ENCODE results near the gene CDC42BPB. TPM values are rescaled to one million over a fixed set of nuclear protein-coding genes. Genes with fewer than 3 reads are reported as not detected.

The CDC42BPB gene
- total RNA-seq, 1 experiment from 2014 or later, result 45.0 TPM

GRCh38 chr14:102911991-102912761 lies 145.2 kb downstream of the CDC42BPB start:
- in situ Hi-C loops (cut with HindIII; ENCODE audit: low pct_unique_long_range_greater_than_20kb, low sequenced_read_pairs), result no loop called here
- no peak for DNase-seq (ENCODE audit: low read depth, low spot score)

GRCh38 chr14:102911541-102911951 lies 145.8 kb downstream of the CDC42BPB start:
- no peak for DNase-seq (ENCODE audit: low read depth, low spot score)
- in situ Hi-C loops (cut with HindIII; ENCODE audit: low pct_unique_long_range_greater_than_20kb, low sequenced_read_pairs), result no loop called here

DNA sequence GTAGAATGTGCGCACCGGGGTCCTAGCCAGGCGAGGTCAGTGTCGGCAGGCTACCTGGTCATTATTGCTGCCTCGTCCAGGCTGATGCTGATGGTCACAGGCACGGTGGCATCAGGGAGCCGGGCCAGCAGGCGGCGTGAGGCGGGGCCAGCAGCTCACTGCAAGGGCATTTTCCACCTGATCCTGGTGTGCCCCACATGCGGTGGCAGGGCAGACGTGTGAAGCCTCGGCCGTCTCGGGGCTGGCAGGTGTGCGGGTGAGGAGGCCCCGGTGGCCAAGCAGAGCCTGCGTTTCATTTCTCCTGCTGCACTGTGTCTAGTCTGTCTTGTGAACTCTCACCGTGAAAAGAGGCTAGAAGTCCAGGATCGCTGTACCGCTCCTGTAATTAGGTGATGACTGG lies 146.9 kb downstream of the CDC42BPB start:
- in situ Hi-C loops (cut with HindIII; ENCODE audit: low pct_unique_long_range_greater_than_20kb, low sequenced_read_pairs), result no loop called here
- DNase-seq (ENCODE audit: low read depth, low spot score), result no peak

- no peak for DNase-seq (ENCODE audit: low read depth, low spot score)
- in situ Hi-C loops (cut with HindIII; ENCODE audit: low pct_unique_long_range_greater_than_20kb, low sequenced_read_pairs), result no loop called here
These were observed 147.4 kb downstream of the CDC42BPB start for GRCh38 chr14:102909911-102910310.

GRCh38 chr14:102909462-102909861 lies 147.9 kb downstream of the CDC42BPB start:
- no peak for DNase-seq (ENCODE audit: low read depth, low spot score)
- in situ Hi-C loops (cut with HindIII; ENCODE audit: low pct_unique_long_range_greater_than_20kb, low sequenced_read_pairs), result no loop called here

DNA sequence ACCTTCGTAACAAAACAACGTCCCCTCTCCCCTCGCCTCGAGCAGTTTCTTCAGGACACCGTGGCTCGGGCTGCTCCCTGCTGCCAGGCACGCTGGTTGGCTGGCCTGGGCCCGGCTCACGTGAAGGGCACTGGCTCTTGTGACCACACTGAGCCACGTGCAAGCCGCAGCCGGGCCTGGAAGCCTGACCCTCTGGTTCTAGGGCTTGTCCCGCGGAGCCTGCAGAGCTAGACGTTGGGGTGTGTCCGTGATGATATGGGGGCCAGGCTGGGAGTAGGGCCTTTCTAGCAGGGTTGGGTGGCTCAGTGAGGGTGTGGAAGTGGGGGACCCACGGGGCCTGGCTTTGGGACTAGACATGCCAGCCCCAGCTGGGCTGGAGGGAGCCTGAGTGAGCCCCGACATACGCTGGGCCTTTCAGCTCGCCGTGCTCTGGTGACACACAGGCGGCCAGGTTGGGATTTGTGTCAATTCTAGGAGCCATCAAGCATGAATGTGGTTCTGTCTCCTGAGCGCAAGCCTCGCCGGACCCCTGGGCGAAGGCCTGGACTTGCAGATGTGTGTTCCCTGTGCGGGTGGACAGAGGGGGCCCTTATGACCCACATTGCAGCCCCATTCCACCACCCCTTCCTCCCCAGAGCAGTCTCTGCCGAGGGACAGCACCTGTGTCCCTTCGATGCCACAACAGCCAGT lies 148.4 kb downstream of the CDC42BPB start:
- no peak for DNase-seq (ENCODE audit: low read depth, low spot score)
- in situ Hi-C loops (cut with HindIII; ENCODE audit: low pct_unique_long_range_greater_than_20kb, low sequenced_read_pairs), result no loop called here

DNA sequence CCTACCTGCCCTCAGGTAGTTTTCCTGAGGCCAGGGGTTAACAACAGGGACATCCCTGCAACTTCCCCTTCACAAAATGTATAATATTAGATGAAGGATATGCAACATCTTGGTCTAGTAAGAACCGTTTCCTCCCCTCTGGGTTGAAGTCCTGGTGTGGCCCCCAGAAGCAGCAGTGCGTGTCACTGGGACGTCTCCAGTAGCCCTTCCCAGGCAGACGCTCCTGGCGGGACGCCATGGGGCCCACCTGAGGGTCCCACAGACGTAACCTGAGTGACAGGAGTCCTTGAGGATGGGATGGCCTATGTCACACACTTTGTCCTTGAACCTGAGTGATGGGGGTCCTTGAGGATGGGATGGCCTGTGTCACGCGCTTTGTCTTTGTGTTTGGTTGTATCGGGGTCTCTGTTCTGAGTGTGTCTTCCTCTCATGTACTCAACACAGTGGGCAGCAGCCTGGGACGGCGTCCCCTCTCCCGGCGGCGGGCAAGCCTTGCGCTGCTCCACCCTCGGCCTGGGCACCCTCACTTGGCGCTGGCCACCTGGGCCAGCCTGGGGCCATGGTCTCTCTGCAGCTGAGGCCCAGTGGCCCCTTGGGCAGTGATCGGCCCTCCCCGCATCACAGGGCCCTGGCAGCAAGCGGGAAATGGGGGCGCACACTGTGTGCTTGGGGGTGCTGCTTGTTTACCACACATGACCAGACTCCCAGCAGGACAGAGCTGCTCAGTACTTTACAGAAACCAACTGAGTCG lies 149.2 kb downstream of the CDC42BPB start:
- in situ Hi-C loops (cut with HindIII; ENCODE audit: low pct_unique_long_range_greater_than_20kb, low sequenced_read_pairs), result no loop called here
- no peak for DNase-seq (ENCODE audit: low read depth, low spot score)

DNA sequence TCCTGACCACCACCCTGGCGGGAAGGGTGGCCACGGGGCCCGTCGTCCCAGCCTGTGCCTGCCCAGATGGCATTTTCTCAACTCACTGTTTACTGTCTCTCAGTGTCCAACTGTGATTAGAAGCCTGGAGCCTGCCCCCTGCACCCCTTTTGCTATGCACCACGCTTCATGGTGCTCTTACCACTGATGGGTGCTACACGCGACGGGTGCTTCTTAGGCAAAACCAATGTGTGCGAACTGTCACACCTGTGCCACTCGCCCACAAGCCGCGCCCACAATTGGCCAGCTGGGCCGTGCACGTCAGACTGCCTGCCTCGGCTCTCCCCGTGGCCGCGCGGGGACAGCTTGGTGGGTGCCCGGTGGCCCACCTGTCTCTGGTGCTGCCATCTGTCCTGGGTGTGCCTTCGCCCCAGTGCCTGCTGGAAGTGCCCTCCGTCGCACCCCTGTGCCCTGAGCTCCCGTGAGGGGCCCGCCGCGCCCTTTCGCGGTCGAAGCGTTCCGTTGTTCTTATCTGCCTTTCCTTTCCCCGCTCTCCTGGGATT lies 150.0 kb downstream of the CDC42BPB start:
- in situ Hi-C loops (cut with HindIII; ENCODE audit: low pct_unique_long_range_greater_than_20kb, low sequenced_read_pairs), result no loop called here
- DNase-seq (ENCODE audit: low read depth, low spot score), result no peak

- in situ Hi-C loops (cut with HindIII; ENCODE audit: low pct_unique_long_range_greater_than_20kb, low sequenced_read_pairs), result no loop called here
- no peak for DNase-seq (ENCODE audit: low read depth, low spot score)
These were observed 150.6 kb downstream of the CDC42BPB start for GRCh38 chr14:102906616-102907302.

DNA sequence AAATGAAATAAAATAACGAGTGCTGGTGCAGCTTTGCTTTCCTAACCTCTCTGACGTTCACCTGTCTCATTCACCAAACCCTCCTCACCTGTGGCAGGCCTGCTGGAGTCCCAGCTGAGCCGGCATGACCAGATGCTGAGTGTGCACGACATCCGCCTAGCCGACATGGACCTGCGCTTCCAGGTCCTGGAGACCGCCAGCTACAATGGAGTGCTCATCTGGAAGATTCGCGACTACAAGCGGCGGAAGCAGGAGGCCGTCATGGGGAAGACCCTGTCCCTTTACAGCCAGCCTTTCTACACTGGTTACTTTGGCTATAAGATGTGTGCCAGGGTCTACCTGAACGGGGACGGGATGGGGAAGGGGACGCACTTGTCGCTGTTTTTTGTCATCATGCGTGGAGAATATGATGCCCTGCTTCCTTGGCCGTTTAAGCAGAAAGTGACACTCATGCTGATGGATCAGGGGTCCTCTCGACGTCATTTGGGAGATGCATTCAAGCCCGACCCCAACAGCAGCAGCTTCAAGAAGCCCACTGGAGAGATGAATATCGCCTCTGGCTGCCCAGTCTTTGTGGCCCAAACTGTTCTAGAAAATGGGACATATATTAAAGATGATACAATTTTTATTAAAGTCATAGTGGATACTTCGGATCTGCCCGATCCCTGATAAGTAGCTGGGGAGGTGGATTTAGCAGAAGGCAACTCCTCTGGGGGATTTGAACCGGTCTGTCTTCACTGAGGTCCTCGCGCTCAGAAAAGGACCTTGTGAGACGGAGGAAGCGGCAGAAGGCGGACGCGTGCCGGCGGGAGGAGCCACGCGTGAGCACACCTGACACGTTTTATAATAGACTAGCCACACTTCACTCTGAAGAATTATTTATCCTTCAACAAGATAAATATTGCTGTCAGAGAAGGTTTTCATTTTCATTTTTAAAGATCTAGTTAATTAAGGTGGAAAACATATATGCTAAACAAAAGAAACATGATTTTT lies 151.9 kb downstream of the CDC42BPB start:
- in situ Hi-C loops (cut with HindIII; ENCODE audit: low pct_unique_long_range_greater_than_20kb, low sequenced_read_pairs), result no loop called here
- DNase-seq (ENCODE audit: low read depth, low spot score), result no peak

- in situ Hi-C loops (cut with HindIII; ENCODE audit: low pct_unique_long_range_greater_than_20kb, low sequenced_read_pairs), result no loop called here
- DNase-seq (ENCODE audit: low read depth, low spot score), result no peak
These were observed 153.3 kb downstream of the CDC42BPB start for GRCh38 chr14:102903889-102904512.

DNA sequence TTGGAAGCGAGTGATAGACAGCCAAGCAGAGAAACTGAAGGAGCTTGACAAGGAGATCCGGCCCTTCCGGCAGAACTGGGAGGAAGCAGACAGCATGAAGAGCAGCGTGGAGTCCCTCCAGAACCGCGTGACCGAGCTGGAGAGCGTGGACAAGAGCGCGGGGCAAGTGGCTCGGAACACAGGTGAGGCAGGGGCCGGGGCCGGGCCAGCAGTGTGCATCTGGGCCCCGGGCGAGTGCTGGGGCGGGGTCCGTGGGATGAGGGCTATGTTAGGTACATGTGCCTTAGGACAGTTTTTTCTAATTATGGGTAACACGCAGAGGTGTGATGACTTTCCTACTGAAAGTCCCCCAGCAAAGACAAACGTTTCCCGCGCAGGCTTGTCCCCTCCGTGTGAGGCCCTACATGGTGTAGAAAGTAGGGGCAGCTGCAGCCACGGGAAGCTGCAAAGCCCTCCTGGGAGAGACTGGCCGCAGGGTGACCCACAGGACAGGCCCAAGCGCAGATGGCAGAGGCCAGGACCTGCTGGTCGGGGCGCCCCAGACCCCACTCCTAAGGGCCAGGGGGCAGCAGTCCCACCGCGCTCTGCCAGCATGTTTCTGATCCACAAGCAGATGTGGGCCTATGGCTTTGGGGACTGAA lies 154.0 kb downstream of the CDC42BPB start:
- no peak for DNase-seq (ENCODE audit: low read depth, low spot score)
- in situ Hi-C loops (cut with HindIII; ENCODE audit: low pct_unique_long_range_greater_than_20kb, low sequenced_read_pairs), result no loop called here

GRCh38 chr14:102902523-102903247 lies 154.7 kb downstream of the CDC42BPB start:
- DNase-seq (ENCODE audit: low read depth, low spot score), result no peak
- in situ Hi-C loops (cut with HindIII; ENCODE audit: low pct_unique_long_range_greater_than_20kb, low sequenced_read_pairs), result no loop called here

DNA sequence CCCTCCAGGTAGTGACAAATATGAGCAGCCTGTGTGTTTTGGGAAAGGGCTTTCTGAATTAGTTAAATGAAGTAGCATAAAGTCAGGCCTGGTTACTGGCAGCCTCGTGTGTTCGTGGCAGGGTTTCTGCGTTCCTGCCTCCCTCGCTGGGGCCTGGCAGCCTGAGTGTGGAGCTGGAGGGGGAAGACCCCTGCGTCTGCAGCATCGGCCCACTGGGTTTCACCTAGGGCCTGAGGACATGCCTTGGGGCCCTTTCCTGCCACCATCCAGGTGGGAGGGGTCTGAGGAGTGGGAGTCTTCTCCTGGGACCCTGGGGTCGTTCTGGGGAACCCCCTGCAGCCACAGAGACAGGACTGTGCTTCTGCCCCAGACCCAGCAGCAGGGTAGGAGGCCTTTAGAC lies 155.3 kb downstream of the CDC42BPB start:
- DNase-seq (ENCODE audit: low read depth, low spot score), result no peak
- in situ Hi-C loops (cut with HindIII; ENCODE audit: low pct_unique_long_range_greater_than_20kb, low sequenced_read_pairs), result no loop called here

DNA sequence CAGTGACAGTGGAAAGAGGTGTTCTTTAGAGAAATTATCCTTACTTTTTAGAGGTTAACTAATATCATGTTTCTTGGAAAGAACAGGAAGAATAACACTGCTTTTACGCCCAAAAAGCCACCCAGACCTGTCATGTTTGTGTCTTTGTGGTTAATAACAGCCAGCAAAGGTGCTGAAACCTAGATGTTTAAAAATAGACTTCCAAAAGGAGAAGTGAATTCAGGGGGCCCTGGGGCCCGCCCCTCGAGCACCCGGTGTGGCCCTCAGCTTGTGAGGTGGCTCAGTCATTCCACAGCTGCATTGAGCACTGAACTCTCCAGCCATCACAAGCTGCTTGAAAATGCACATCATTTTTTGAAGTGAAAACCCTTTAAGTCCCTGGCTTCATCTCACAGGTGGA lies 155.7 kb downstream of the CDC42BPB start:
- DNase-seq (ENCODE audit: low read depth, low spot score), result no peak
- in situ Hi-C loops (cut with HindIII; ENCODE audit: low pct_unique_long_range_greater_than_20kb, low sequenced_read_pairs), result no loop called here
